Erythroblast (primary cell): ENCODE data around the gene RHBDF1.

ENCODE experiments used
- GATA1 ChIP-seq: IDR thresholded peaks from 2 replicates; pipeline ENCODE4 v1.6.1; 2011; ENCODE audit warnings: low read depth, mild to moderate bottlenecking, control low read depth, low read length, moderate library complexity
- POLR2A ChIP-seq: IDR thresholded peaks from 2 replicates; pipeline ENCODE4 v1.6.1; 2011; ENCODE audit warnings: mild to moderate bottlenecking, low read length

GRCh38 chr16:65745-66144 is 6.7 kb downstream of the RHBDF1 start:
- no peak for TF ChIP-seq POLR2A
- no peak for TF ChIP-seq GATA1
